Glomerular endothelial cell (primary cell): ENCODE data around the gene ARHGEF11. TPM values are rescaled to one million over a fixed set of nuclear protein-coding genes. Genes with fewer than 3 reads are reported as not detected.
"Not testable (repeated sequence)": the region's sequence is repeated elsewhere in the genome, so short reads cannot be mapped to it uniquely, and the experiment has no call there.

Source experiments
- DNase-seq: peaks from one replicate; pipeline ENCODE4 v3.0.0-alpha.2; 2011; ENCODE audit warnings: low read depth, low spot score; ENCODE audit errors: extremely low read depth
- total RNA-seq: library from RNA; depleted of rRNA; stranded (reverse); fragments of >200 nt; gene quantifications from 2 replicates; pipeline ENCODE4 v1.2.3, GENCODE V29; 2015

The ARHGEF11 gene
- total RNA-seq, 1 donor from 2014 or later = 28.2 TPM

GRCh38 chr1:156935505-156936128 is 109.9 kb downstream of the ARHGEF11 start:
- no peak for DNase-seq

- no peak for DNase-seq
Measured at GRCh38 chr1:156933136-156933535, 112.4 kb downstream of the ARHGEF11 start.

GRCh38 chr1:156931974-156932710 is 113.4 kb downstream of the ARHGEF11 start:
- no peak for DNase-seq

GRCh38 chr1:156931211-156931952 is 114.2 kb downstream of the ARHGEF11 start:
- no peak for DNase-seq

- DNase-seq = no peak
Measured at GRCh38 chr1:156930483-156930882, 115.1 kb downstream of the ARHGEF11 start.

- no peak for DNase-seq
Measured at GRCh38 chr1:156929596-156930238, 115.8 kb downstream of the ARHGEF11 start.

GRCh38 chr1:156928043-156928602 is 117.4 kb downstream of the ARHGEF11 start:
- DNase-seq = no peak

GRCh38 chr1:156927215-156928042 is 118.1 kb downstream of the ARHGEF11 start:
- DNase-seq = no peak

- DNase-seq = not testable (repeated sequence)
Measured at GRCh38 chr1:156926695-156927094, 118.8 kb downstream of the ARHGEF11 start.

GRCh38 chr1:156926175-156926574 is 119.4 kb downstream of the ARHGEF11 start:
- DNase-seq = no peak

- no peak for DNase-seq
Measured at GRCh38 chr1:156925154-156926010, 120.2 kb downstream of the ARHGEF11 start.

GRCh38 chr1:156924478-156925153 is 120.9 kb downstream of the ARHGEF11 start:
- no peak for DNase-seq

- no peak for DNase-seq
Measured at GRCh38 chr1:156923670-156924477, 121.7 kb downstream of the ARHGEF11 start.

GRCh38 chr1:156922986-156923669 is 122.4 kb downstream of the ARHGEF11 start:
- no peak for DNase-seq

GRCh38 chr1:156921053-156921529 is 124.5 kb downstream of the ARHGEF11 start:
- no peak for DNase-seq

- DNase-seq = no peak
Measured at GRCh38 chr1:156920233-156921052, 125.1 kb downstream of the ARHGEF11 start, which contains the start of gene LRRC71. TSS of gene LRRC71 (plus strand) at chr1:156920632. CDS start at chr1:156920804, 172 bp downstream.
